ENCODE measurements around the gene PREP. TPM values are rescaled to one million over a fixed set of nuclear protein-coding genes. Genes with fewer than 3 reads are reported as not detected.

PREP gene
- total and polyA plus RNA-seq, 2 experiments from 2014 or later: 28.7 to 67.6 TPM

DNA sequence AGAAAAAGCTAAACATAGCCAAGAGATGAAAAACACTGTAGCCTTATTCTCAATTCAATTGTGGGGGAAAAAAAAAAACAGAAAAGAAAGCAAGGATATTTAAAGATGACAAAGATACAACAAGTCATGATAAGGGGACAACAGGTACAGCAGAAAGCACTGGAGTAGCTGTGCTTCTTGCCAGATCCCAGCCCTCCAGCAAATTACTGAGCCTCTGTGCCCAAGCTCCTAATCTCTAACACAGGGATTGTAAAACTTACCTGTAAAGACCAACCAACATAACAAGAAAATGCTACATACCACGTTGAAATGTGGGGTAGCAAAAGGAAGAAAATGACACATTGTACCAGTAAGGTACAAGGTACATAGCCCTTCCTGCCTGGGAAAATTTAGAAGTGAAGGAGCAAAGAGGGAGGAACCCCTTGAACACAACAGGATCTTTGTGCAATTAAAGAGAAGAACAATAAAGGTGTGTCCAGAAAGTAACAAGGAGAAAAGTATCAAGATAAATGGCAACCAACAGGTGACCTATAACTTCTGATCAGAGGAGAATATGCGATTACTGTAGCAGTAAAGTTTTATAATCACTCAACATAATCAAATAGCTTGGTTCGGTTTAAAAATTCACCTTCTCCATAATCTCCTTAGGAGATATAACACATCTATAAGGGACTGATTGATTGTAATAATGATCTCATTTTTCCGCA, 30.6 kb downstream of the PREP start:
- Histone ChIP-seq H3K27ac (no peak overlapping the region), H3K4me3 (no peak overlapping the region), H3K36me3 (peaks cover 31% of the 10 kb centered on the region), H3K27me3 (no peaks in the 10 kb centered on the region), H3K9me3 (ENCODE audit: low read depth) (no peaks in the 10 kb centered on the region), H3K4me1 (ENCODE audit: low read depth) (no peaks in the 10 kb centered on the region)
- DNase-seq (ENCODE audit: low read depth in 1 of 2, low spot score in 1 of 2): no peak
- TF ChIP-seq, protein P1, sequence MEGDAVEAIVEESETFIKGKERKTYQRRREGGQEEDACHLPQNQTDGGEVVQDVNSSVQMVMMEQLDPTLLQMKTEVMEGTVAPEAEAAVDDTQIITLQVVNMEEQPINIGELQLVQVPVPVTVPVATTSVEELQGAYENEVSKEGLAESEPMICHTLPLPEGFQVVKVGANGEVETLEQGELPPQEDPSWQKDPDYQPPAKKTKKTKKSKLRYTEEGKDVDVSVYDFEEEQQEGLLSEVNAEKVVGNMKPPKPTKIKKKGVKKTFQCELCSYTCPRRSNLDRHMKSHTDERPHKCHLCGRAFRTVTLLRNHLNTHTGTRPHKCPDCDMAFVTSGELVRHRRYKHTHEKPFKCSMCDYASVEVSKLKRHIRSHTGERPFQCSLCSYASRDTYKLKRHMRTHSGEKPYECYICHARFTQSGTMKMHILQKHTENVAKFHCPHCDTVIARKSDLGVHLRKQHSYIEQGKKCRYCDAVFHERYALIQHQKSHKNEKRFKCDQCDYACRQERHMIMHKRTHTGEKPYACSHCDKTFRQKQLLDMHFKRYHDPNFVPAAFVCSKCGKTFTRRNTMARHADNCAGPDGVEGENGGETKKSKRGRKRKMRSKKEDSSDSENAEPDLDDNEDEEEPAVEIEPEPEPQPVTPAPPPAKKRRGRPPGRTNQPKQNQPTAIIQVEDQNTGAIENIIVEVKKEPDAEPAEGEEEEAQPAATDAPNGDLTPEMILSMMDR (IDR thresholded peaks at IDR 0.05; ENCODE audit: low read depth, low read length): no peak

- Histone ChIP-seq H3K4me1 (ENCODE audit: low read depth) (no peaks in the 10 kb centered on the region), H3K27ac (no peak overlapping the region), H3K9me3 (ENCODE audit: low read depth) (no peaks in the 10 kb centered on the region), H3K27me3 (no peaks in the 10 kb centered on the region), H3K36me3 (peaks cover 31% of the 10 kb centered on the region), H3K4me3 (no peak overlapping the region)
- TF ChIP-seq, protein P1 (IDR thresholded peaks at IDR 0.05; ENCODE audit: low read depth, low read length): no peak
- DNase-seq (ENCODE audit: low read depth in 1 of 2, low spot score in 1 of 2): no peak
These were observed 32.5 kb downstream of the PREP start for GRCh38 chr6:105370351-105370750.

GRCh38 chr6:105369145-105369544, 33.7 kb downstream of the PREP start:
- DNase-seq (ENCODE audit: low read depth in 1 of 2, low spot score in 1 of 2): no peak
- Histone ChIP-seq H3K4me1 (ENCODE audit: low read depth) (no peaks in the 10 kb centered on the region), H3K27ac (no peak overlapping the region), H3K27me3 (no peaks in the 10 kb centered on the region), H3K4me3 (no peak overlapping the region), H3K36me3 (peaks cover 22% of the 10 kb centered on the region), H3K9me3 (ENCODE audit: low read depth) (no peaks in the 10 kb centered on the region)
- TF ChIP-seq, protein P1 (IDR thresholded peaks at IDR 0.05; ENCODE audit: low read depth, low read length): no peak

DNA sequence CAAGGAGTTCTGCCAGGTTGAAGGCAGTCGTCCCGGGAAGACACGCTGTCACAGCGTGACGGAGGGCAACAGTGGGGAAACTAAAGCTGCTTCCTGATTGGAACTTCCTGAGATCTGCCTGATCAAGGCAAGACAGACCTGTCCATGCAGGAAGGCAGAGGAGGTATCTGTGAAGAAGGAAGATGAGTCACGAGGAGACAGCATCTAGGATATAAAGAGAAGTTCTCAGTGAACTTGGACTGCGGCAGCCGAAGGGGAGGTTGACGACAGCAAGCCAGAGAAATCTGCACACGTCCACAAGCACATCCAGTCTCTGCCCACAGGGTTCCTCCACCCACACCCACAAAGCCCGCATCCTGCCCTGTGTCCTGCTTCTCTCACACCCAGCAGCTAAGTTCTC, 38.6 kb downstream of the PREP start:
- DNase-seq (ENCODE audit: low read depth in 1 of 2, low spot score in 1 of 2): peak in 1 of 2 donors; percentile 45
- peaks cover 9% of the 10 kb centered on the region for H3K36me3 ChIP-seq
- H3K4me3 ChIP-seq: no peak overlapping the region
- TF ChIP-seq, protein P1 (IDR thresholded peaks at IDR 0.05; ENCODE audit: low read depth, low read length): no peak
- no peaks in the 10 kb centered on the region for H3K27me3 ChIP-seq
- no peak overlapping the region for H3K27ac ChIP-seq
- no peaks in the 10 kb centered on the region for H3K9me3 ChIP-seq (ENCODE audit: low read depth)
- peaks cover 17% of the 10 kb centered on the region for H3K4me1 ChIP-seq (ENCODE audit: low read depth)

DNA sequence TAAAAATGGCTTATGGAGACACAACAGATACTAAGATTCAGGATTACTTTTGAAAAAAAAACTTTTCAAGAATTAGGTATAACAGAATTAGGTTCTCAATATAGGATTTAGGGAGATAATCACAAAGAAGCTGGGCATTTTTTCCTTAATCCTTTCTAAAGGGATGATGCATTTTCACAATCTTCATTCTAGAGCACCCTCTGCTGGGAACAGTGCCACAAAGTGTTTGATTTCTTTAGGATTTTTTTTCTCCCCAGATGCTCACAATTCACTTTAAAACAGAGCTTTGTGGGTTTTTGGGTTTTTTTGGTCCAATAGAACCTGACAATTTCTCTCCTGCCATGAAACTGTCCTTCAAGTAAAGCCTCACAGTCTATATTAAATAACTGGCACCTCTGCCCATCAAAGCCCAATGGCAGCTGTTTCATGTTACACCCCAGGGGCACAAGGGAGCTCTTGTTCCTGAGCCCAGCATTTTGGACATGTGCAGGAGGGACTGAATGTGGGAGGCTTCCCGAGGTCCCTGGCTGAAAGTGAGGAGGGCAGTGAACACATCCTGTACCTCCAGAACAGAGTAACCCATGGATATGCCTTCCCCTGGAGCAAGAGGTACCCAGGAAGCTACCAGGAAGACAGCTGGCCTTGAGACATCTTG, 39.7 kb downstream of the PREP start:
- peaks cover 1% of the 10 kb centered on the region for H3K36me3 ChIP-seq
- H3K27me3 ChIP-seq: no peaks in the 10 kb centered on the region
- H3K9me3 ChIP-seq (ENCODE audit: low read depth): no peaks in the 10 kb centered on the region
- TF ChIP-seq, protein P1 (IDR thresholded peaks at IDR 0.05; ENCODE audit: low read depth, low read length): peak; percentile 51
- H3K4me3 ChIP-seq: no peak overlapping the region
- peaks cover 25% of the 10 kb centered on the region for H3K4me1 ChIP-seq (ENCODE audit: low read depth)
- DNase-seq (ENCODE audit: low read depth in 1 of 2, low spot score in 1 of 2): peak; percentile 46 to 60
- H3K27ac ChIP-seq: no peak overlapping the region

All from cardiac muscle cell (in vitro differentiated cells and primary cell).